GM18502 (cell line): Measurements from ENCODE around the gene MDFI.

Experiments
- ATAC-seq: cut with Tn5 transposase; IDR thresholded peaks from one replicate; pipeline ENCODE4 v1.9.1; 2021; ENCODE audit warnings: mild to moderate bottlenecking; ENCODE audit not compliant: unreplicated experiment, poor library complexity

Gene MDFI

DNA sequence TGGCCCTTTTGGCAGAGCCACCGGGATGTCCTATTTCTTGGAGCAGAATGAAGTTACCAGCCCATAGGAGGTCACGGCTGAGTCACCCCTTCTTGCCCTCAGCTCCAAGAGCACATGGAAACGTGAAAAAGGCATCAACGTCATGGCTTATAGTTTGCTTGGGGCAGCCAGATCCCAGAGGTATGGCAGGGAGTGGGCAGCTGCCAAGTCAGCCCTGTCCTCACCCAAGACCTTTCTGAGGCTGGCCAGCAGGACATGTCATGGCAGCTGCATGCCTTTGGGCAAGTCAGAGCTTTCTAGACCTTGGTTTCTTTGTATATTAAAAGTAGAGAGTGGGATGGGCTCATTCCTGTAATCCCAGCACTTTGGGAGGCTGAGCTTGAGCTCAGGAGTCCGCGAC lies 8.2 kb upstream of the MDFI start:
- ATAC-seq, result no peak

DNA sequence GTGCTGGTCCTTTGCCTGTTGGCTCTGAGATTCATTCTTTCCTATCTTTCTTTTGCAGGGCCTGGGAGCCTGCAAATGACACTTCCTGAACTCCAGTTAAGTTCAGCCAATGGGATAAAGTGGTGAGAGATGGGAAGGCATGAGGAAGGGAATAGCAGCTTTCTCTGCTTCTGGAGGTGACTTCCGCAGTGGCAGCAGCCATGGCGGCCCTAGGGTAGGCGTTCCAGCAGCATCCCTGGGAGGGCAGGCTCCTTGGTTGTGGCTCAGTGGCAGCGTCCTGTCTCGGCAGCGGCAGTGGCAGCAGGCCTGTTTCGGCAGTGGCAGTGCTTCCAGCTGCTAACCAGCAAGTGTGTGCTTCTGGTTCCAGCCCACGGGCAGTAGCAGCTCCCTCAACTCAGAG lies 7.3 kb upstream of the MDFI start:
- ATAC-seq, result no peak

DNA sequence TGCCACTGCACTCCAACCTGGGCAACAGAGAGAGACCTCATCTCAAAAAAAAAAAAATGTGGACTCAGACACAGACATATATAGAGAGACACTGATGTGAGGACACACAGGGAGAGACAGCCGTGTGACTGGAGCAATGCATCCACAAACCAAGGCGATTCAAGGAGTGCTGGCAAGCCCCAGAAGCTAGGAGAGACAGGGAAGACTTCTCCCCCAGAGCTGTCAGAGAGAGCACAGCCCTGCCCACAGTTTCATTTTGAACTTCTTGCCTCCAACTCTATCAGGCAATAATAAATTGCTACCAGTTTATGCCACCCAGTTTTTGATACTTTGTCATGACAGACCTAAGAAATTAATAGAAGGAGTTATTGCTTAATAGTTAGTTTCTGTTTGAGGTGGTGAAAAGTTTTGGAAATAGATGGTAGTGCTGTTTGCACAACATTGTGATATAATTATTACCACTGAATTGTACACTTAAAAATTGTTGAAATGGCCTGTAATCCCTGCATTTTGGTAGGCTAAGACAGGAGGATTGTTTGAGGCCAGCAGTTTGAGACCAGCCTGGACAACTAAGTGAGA lies 5.1 kb upstream of the MDFI start:
- no peak for ATAC-seq

DNA sequence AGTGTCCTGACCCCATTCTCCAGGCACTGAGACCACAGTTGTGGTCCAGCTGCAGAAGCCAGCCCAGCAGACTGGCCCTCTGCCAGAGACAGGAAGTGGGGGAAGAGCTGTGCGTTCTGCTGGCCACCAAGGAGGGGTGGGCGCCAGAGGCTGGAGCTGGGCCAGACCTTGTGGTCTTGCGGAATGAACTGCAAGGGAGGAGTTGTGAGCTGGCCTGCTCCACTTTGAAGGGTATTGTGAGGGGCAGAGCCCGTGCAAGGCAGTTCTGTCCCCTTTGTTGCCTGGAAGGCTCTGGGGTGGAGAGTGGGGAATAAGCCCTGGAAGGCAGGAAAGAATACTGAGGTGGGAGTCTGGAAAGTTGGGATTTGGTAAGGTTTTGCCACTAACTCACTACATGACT lies 3.6 kb upstream of the MDFI start:
- ATAC-seq, result no peak

DNA sequence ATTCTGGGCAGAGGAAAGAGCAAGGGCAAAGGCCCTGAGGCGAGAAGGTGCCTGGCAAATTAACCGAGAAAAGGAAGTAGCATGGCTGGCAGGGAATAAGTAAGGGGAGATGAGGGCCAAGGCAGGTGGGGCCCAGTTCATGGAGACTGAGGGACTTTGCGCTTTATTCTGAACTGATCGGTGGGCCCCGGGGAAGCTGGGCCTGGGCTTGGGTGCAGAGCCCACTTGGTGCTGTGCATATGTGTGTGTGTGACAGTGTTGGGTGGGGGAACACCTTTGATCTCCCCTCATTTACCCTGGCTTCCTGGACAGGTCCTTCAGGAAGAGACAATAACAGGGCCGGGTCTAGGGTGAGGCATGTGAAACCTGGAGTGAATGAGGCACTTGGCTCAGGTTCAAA lies 2.9 kb upstream of the MDFI start:
- no peak for ATAC-seq

DNA sequence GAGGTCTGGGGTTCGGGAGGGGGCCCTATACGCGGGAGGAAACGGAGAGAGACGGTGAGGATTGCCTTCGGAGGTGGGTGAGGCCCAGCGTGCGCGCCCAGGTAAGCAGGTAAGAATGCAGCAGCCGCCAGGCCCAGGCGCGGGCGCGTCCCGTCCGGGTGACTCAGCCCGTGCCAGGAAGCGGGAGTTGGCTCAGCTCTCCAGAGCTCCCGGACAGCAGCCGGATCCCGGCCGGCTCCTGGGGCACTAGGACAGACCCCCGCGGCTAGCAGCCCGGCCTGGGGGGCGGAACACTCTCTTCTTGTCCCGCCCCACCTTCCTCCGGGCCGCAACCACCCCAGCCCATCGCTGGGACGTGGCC lies 1.5 kb upstream of the MDFI start:
- ATAC-seq, result no peak

DNA sequence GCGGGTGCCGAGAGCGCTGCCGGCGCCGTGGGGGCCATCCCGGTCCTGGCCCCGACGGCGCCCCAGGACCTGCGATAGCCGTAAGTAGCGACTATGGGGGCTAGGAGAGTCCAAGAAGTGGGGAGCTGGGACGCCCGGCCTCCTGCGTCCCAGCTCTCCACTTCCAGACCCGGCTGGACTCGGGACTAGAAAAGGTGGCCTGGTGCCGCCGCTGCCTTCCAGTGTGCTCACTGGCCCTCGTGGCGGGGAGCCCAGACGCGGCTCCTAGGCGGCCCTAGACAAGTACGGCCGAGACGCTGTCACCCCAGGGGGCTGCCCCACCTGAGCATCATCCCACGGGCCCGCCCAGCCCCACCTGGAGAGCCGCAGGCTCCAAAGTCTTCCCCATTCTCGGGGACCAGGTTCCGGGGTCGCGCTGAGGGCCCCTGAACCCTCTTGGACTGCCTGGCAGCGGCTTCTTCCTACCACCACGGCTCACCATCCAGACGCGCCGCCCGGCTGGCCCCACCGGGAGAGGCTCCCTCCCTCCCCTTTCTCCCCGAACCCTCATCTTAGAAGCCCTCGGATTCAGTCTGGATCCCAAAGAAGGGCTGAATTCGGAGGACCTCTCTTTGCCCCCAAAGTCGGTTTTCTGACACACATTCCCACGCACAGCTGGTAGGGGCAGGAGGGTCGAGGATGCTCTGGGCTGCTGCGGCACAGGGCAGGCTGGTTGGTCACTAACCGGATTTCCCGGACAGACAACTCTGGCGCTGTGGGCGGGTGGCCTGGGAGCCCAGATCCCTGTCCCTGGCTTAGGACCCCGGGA lies 870 bp upstream of the MDFI start:
- ATAC-seq, result no peak

DNA sequence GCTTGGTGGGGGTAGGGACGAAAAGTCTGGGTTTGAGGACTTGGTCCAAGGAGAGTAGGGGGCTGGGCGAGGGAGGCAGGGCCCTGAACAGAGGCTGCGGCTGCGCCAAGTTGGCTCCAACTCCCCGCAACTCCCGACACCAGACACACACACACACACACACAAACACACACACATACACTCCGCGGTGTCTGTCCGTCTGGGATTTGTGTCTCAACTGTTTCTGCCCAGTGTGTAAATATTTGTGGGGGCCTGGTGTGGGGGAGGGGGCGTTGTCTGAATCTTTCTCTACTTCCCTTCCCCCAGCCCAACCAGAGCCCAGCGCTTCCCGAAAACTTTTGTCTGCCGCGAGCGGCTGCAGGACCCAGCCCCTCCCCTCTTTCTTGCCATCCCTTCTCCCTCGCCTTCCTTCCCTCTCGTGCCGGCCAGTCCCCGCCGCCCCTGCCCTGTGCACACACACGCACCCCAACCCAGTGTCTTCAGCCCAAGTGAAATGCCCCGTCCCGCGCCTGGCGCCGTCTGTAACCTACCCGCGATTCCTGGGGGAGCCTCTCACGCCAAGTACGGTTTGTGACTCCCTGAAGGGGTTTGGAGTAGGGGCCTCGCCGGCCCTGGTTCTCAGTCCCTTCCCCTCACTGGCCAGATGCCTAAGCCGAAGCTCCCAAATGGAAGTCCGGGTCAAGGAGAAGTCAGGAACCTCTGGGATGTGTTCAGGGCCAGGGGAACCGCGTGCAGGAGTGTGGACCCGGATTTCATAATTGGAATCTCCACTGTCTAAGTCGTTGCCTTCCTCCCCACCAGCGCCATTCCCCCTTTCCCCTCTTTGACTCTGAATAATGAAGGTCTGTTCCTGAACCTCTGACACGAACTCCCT lies 904 bp downstream of the MDFI start:
- ATAC-seq, result no peak

DNA sequence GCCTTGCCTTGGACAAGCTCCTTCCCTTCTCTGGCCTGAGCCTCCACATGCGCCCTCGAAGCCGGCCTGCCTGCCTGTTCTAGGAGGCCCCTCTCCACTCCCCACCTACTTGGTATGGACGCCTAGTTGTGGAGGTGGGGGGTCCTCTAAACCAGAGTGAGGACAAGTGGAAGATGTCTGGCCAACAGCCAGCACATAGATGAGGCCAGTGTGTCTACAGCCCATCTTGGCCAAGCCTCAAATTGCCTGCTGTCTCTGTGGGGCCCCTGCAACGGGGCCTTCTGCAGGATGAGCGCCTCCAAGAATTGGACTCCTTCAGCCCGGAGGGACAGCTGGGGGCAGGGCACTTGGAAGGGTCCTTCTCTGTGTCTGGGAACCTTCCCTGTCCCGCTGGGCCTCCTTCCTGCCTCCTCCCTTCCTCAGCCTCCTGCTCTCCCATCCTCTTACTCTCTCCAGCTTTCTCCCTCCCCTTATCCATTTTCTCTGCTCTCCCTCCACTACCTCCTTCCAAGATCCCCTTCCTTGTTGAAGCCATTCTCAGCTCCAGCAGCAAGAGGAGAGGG lies 1.6 kb downstream of the MDFI start:
- ATAC-seq, result no peak

DNA sequence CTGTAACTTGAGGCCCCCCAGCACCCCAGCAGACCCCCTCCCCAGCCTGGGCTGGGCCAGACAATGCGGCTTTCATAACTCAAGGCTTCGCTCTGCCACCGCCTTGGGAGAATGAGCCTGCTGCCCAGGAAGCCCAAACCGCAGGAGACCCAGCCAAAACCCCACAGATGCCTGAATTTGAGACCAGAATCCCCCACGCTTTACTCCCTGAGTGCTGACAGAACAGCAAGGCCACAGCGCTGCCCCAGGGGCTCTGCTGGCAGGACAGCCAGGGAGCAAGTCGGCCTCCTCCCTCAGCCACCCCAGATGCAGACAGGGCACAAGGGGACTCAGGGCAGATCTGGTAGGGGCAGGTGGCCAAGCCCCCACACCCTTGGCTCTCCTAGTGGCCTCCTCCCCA lies 2.2 kb downstream of the MDFI start:
- no peak for ATAC-seq

DNA sequence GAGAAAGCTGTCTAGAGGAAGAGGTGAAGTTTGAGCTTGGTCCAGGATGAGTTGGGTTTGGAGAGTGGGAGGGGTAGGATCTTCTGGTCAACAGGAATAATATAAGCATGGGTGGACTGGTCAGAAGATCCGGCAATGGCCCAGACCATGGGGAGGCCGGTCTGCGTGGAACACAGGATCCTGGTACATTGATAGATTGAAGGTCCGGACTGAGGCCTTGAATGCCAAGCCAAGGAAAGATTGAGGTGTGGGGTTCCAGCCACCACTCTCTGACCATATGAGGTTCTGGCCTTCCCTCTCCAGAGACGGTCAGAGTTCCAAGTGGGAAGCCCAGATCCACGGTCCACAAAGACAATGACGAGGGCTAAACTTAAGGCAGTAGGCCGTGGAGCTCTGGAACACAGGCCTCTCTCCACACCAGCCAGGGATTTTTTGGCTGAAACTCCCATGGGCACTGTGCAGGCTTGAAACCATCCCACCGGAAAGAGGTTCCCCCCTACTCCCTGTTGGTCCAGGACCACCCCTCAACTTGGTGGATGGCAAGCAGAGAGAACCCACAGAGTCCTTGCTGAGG lies 3.2 kb downstream of the MDFI start:
- no peak for ATAC-seq

DNA sequence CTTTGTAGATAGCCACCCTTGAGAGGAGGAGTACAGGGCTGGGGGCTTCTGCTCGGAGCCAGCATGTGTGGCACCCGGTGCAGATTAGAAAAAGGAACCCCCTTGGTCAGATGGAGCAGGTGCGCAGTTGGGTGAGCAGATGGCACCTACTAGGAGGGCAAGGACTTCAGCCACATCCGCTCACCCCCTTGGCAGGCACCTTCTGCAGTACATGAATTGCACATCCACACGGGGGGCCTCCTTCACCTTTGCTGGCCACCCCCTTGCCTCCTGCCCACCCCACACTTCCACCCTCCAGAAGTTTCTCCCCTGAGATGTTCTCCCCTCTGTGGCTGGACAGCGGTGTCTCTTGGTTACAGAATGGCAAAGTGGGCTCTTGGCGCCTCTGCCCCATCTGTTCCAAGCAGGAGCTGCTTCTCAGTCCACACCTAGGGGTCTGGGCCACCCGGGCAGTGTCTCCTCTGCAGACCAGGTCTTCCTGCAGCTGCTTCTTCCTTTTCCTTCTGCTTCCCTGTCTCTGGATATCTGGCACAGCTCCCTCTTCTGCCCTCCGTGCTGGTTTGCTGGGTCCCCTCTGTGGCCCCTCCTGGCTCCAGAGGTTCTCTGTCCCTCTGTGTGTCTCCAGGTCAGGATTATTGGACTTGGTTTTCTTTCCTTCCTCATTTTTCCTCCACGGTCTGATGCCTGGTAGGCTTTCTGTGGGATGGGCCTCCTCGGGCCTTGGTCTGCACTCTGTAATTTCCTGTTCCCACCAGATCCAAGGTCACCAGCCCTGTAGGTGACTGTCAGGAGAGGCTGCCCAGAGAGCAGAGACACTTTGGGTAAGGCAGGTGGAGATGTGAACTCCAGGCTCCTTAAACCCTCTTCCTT lies 4.1 kb downstream of the MDFI start:
- no peak for ATAC-seq

DNA sequence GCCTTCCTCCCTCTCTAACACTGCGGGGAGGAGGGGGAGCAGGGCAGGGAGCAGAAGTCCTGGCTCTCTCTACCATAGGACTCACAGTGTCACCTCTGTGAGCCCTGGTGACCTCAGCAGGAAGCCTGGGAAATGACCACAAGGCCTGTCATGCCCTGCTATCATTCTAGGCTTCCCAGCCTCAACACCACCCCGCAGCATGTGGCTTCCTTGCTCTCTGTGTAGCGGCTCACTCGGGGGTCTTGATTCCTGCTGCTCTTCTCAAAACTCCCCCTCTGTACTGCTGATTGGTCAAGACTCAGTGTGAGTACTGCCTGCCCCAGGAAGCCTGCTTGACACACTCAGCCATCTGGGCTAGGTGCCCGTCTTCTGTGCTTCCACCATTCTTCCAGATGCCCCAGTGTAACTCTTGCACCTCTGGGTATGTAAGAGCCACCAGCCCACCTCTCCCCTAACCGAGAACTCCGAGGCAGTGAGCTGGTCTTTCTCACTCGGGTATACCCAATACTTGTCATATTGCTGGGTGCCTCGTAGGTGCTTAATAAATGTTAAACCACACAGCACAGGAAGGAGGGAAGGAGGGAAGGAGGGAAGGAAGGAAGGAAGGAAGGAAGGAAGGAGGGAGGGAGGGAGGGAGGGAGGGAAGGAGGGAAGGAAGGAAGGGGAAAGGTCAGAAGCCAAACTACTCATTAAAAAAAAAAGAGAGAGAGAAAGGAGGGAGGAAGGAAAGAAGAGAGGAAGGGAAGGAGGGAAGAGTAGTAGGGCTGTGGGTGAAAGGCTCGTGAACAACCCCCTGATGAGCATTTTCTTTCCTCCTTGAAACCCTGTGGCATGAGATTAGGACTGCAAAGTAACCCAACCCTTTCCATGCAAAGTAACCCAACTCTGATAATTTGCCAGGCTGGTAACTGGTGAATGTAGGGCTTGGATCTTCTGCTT lies 5.0 kb downstream of the MDFI start:
- ATAC-seq, result no peak

DNA sequence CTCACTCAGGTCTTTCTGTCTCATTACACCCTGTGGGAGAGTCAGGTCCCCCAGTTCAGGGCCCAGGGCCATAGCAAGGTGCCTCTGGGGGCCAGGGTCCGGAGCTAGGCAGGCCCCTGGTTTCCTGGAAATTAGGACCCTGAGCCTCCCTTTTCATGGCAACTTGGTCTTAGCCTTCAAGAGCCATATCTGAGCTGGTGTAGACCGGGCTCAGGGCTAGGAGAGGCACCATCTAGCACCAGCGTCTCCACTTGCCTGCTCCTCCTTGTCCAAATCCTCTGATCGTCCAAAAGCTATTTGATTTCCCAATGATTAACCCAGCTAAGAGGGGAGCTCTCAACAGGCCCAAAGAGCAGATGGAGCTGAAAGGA lies 5.6 kb downstream of the MDFI start:
- ATAC-seq, result no peak

DNA sequence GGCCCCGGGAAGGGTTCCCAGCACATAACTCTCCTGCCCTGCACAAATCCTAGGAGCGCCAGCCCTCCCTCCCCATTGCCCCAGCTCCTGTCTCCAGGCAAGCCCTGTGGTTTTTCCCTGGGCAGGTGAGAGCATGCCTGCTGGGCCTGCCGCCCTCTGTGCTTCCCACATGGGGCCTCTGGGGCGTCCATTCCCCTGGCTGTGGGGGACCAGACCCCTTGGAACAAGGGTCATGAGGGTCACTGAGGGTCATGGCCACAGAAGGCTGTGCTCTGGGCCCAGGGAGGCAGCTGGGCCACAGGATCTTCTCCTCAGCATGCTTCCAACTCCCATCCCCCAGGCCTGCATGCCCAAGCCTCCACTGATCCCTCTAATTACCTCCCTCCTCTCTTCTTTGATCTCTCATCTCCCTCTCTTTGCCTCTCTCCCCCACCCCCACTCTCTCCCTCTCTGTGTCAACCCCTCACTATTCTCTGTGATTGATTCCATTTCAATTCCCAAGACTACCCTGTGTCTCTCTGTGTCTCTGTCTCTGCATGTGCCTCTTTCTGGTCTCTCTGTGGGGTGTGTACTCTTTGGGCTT lies 6.1 kb downstream of the MDFI start:
- ATAC-seq, result no peak

DNA sequence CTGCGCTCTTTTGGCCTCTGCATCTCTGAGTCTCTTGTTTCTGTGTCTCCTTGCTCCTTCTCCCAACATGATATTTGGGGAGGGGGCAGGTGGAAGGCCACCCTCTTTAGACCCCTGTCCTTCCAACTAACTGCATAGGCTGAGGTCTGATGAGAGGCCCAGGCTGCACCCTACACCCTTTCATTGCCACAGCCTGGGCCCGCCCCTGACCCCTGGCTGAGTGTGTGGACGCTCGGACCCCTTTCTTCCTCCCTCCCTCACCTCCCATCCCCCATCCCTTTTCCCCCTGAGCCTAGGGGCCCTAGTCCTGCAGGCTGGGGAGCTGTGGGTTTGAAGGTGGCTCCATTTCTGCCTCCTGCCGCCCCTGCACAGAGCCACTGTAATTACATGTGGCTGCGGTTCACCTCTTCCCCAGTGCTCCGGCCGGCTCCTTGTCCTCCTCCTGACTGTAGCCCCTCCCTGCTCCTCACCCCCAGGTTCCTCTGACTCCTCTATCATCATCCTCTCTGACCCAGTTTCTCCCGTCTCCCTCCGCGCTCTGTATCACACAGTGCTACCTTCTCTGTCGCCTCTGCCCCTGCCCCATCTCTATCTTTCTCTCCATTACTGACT lies 6.8 kb downstream of the MDFI start:
- ATAC-seq, result no peak

DNA sequence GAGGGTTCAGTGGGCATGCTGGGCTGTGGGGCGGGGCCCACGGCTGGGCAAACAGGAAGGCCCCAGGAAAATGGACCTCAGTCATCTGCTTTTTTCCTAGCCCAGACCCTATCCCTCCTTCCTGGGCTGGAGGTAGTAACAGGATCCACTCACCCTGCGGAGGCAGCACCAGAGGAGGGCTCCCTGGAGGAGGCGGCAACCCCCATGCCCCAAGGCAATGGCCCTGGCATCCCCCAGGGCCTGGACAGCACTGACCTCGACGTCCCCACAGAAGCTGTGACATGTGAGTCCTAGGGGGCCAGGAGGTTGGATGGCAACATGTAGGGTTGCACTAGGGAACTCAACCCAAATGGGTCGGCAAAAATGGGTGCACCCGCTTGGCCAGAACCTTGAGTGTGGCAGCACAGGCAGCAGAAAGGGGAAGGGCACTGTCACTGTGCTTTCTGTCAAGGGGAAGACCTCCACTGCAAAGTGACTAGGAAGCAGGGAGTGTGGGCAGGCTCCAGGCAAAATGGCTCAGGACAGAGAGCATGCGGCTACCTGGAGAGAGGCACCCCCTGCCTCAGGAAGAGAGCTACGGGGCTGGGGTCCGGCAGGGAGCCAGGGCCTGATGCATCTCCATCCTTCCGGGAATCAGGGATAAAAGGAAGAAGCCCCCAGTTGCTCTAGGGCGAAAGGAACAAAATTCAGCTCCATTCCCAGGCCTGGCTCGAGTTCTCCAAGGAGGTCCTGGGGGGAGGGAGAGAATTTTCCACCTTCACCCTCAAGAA lies 7.9 kb downstream of the MDFI start:
- no peak for ATAC-seq
